Left lobe of liver (tissue), 2 donors: ENCODE results near the gene ZFPM1. TPM values are rescaled to one million over a fixed set of nuclear protein-coding genes. Genes with fewer than 3 reads are reported as not detected.

ENCODE experiments used
- ATAC-seq: fragments of 200-7000 bp; cut with Tn5 transposase; one replicate; pipeline ENCODE4 v1.9.1; 2020; ENCODE audit warnings: mild to moderate bottlenecking, moderate library complexity
- DNase-seq: peaks from one replicate; pipeline ENCODE4 v3.0.0-alpha.2; 2020; ENCODE audit warnings: low spot score
- total RNA-seq: library from RNA; stranded (reverse); gene quantifications from one replicate; pipeline ENCODE4 v1.2.1, GENCODE V29; 2021
- donor health status: DM: no; HTN: no; CAD: no; lungs with moderate emphysema.
- donor health status: DM: no; HTN: yes; CAD: no.

Gene ZFPM1
- total RNA-seq, 1 donor from 2014 or later = 14.6 TPM

DNA sequence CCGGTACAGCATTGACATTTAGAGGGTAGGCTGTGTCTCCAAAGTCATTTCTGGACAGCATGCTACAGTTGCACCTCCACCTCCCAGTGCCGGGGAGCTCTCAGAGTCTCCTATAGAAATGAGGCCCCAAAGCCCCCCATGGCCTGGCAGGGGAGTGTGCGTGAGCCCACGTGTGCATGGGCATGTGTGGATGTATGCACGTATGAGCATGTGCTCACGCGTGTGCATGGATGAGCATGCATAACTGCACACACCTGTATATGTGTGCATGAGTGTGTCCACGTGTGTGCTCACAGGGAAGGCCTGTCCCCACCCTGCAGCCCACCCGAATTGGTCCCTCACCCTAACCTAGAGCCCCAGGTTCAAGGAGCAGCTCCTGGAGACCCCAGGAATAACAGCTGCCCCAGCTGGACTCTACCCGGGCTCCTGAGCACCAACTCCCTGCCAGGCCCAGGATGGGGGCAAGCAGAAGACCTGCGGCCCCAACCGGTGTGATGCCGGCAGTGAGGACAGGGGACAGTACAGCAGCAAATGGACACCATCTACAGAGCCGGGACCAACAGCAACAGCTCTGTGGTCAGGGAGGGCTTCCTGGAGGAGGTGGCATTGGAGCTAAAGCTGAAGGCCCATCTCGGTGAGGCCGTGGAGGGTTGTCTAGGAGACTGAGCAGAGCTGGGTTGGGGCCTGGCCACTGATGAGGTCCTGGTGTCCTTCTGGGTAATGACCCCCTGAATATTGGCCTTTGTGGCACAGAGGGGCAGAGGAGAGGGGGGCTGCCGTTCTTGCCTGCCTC, 35.2 kb upstream of the ZFPM1 start:
- no peak for ATAC-seq
- DNase-seq = no peak

DNA sequence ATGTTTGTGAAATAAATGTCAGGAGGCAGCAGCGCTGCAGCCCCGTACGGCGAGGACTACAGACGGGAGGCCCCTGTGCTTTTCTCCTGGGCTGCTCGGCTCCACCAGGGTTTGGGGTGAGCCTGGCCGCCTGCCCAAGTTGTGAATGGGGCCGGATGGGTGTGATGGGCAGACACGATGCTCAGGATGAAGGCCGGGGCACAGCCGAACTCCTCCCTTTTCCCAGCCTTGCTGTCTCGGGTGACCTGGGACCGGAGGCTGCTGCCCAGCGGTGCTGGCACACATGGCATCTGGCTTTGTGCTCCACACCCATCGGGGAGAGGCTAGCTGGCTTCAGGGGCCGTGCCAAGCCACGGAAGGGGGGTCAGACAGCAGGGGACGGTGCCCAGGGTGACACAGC, 34.2 kb upstream of the ZFPM1 start:
- DNase-seq = no peak
- no peak for ATAC-seq

DNA sequence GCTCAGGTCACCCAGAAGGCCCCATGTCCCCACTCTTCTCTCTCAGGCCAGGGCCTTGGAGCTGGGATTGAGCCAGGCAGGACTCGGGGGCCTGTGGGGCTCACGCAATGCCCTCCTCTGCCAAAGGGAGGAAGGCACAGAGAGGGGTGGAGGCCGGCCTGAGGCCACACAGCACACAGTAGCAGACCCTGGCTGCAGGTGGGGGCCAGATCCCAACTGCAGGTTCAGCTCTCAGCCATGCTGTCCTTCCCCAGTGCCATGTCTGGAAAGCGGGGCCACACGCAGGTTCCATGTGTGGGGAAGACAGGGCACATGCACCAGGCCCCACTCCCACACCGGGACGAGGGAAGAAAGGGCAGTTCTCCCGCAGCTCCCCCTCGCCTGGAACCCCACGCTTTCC, 33.3 kb upstream of the ZFPM1 start:
- no peak for ATAC-seq
- no peak for DNase-seq

DNA sequence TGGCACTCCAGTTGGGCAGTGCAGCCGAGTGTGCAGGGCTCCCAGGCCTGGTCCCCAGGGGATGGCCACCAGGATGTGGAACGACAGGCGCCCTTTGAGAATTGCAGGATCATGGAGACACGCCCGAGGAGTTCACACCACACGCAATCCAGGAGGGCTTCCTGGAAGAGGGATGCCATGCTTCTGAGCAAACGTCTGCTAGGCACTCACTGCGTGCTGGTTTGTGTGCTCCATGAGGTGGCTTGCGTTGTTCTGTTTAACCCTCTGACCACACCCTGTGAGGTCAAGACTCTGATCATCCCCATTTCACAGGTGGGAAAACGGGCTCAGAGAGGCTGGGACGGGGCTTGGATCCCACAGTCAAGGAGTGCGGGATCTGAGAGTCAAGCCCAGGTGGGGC, 32.6 kb upstream of the ZFPM1 start:
- no peak for DNase-seq
- no peak for ATAC-seq

DNA sequence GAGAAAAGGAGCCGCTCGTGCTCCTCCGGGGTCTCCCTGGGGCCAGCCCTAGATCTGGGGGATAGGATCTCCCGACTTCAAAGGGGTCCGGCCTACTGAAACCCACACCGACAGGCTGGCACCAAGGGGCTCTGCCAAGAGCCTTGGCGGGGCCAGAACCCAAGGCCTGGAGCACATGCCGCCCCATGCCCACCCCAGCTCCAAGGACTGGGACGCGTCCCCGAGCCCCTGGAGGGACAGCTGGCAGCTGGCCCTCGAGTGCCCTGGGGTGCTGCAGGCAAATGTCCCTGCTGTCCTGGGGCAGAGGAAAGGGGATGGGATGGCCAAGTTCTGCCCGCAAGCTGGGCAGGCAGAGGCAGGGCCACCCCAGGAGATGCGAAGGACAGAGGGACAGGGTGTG, 31.8 kb upstream of the ZFPM1 start:
- ATAC-seq = no peak
- no peak for DNase-seq

DNA sequence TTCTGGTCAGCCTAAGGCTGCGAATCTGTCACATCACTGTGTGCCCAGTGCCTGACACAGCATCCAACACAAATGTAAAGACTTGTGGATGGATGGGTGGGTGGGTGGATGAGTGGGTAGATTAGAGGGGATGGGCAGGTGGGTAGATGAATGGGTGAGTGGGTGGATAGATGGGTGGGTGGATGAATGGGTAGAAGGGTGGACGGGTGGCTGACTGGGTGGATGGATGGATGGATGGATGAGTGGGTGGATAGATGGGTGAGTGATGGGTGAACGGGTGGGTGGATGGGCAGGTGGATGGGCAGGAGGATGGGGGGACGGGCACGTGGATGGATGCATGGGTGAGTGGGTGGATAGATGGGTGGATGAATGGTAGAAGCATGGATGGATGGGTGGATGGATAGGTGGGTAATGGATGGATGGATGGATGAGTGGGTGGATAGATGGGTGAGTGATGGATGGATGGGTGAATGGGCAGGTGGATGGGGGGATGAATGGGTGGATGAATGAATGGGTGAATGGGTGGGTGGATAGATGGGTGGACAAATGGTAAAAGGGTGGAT, 31.1 kb upstream of the ZFPM1 start:
- no peak for DNase-seq
- ATAC-seq = no peak

DNA sequence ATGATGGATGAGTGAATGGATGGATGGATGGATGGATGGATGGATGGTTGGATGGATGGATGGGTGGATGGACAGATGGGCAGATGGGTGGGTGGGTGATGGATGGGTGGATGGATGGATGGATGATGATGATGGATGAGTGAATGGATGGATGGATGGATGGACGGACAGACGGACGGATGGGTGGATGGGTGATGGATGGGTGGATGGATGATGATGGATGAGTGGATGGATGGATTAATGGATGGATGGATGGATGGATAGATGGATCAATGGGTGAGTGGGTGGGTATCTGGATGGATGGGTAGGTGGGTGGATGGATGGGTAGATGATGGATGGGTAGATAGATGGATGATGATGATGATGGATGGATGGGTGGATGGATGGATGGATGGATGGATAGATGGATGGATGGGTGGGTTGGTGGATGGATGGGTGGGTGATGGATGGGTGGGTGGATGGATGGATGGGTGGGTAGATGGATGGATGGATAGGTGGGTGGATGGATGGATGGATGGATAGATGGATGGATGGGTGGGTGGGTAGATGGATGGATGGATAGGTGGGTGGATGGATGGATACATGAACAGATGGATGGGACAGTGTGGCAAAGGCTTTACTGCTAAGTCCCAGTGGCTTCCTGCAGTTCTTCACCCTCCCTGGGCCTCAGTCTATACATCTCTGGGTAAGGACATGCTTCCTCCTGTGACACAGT, 30.2 kb upstream of the ZFPM1 start:
- DNase-seq (no peak), ATAC-seq (no peak)

DNA sequence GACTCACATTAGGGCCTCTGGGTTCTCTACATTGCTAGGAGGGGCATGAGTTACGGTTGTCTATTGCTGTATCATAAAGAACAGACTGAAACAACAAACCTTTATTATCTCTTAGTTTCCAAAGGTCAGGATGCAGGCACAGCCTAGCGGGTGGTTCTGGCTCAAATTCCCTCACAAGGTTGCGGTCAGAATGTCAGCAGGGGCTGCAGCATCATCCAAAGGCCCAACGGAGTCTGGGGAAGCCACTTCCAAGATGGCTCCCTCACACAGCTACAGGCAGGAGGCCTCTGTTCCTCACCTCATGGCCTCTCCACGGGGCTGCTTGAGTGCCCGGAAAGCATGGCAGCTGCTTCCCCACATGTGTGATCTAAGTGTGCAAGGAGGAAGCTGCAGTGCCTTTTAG, 29.6 kb upstream of the ZFPM1 start:
- no peak for DNase-seq
- ATAC-seq = no peak

DNA sequence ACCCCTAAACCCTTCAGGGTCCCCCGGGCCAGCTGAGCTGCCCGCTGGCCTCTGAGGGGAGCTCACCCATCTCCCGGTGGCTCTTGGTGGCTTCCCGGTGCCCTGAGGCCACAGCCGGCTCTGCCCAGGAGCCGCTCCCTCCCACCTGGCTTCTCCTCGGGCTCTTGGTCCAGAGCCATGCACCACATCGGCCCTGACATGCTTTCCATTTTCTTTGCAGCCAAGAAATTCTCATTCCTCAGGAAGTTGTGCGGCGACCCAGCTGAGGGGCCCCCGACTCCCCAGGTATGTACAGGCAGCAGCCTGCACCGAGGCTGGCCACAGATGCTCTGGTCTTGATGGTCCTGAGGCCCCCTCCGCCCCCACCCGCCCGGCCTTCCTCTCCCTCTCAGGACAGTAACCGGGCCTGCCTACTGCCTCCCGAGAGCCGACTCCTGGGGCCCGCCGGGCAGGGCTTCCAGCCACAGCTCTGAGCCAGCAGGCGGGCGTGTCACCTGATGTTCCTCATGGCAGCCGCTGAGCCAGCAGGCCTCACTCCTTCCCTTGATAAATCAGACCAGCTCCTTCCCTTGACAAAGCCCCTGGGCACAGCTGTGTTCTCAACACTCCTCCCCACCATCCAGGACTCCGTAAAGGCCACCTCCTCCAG, 28.4 kb upstream of the ZFPM1 start:
- ATAC-seq (no peak), DNase-seq (no peak)

DNA sequence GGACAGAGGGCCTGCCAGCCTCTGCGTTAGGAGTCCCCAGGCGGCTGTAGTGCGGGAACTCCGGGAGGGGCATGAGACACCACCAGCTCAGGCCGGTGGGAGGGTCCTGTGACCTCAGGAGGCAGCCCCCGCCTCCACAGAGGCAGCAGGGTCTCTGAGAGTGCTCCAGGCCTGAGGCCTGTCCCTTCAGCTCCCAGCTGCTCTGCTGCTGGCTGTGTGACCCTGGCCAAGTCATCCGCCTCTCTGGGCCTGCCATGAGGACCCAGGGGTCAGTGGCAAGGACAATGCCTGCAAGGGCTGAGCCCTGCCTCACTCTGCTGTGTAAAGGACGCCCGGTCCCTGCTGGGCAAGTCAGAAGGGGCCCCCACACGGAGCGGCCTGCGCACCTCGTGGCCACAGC, 27.1 kb upstream of the ZFPM1 start:
- ATAC-seq = no peak
- no peak for DNase-seq

DNA sequence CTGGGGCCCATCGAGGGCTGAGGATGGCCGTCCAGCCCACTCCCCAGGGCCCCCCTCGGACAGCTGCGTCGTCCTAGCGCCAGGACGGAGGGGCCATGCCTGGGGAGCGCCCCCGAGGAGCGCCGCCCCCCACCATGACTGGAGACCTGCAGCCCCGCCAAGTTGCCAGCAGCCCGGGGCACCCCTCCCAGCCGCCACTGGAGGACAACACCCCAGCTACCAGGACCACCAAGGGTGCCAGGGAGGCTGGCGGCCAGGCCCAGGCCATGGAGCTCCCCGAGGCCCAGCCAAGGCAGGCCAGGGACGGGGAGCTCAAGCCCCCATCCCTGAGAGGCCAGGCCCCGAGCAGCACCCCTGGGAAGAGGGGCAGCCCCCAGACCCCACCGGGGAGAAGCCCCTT, 25.7 kb upstream of the ZFPM1 start:
- DNase-seq (no peak), ATAC-seq (no peak)

DNA sequence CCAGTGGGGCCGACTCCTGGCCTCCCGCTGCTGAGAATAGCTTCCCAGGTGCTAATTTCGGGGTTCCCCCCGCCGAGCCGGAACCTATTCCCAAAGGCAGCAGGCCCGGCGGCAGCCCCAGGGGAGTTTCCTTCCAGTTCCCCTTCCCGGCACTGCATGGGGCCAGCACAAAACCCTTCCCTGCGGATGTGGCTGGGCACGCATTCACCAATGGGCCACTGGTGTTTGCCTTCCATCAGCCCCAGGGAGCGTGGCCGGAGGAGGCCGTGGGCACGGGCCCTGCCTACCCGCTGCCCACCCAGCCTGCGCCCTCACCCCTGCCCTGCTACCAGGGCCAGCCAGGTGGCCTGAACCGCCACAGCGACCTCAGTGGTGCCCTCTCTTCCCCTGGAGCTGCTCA, 24.9 kb upstream of the ZFPM1 start:
- no peak for ATAC-seq

DNA sequence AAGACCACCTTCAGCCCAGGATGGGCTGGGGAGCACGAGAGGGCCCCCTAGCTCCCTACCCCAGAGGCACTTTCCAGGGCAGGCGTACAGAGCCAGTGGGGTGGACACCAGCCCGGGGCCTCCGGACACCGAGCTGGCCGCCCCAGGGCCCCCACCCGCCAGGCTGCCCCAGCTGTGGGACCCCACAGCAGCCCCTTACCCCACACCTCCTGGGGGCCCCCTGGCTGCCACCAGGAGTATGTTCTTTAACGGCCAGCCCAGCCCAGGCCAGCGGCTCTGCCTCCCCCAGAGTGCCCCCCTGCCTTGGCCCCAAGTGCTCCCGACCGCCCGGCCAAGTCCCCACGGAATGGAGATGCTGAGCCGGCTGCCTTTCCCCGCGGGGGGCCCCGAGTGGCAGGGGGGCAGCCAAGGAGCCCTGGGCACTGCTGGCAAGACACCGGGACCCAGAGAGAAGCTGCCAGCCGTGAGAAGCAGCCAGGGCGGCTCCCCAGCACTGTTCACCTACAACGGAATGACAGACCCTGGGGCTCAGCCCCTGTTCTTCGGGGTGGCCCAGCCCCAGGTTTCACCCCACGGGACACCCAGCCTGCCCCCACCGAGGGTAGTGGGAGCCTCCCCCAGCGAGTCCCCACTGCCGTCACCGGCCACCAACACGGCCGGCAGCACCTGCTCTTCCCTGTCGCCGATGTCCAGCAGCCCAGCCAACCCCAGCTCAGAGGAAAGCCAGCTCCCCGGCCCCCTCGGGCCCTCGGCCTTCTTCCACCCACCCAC, 24.3 kb upstream of the ZFPM1 start:
- ATAC-seq (no peak), DNase-seq (no peak)

More for the DNA sequence above, 24.9 kb upstream of the ZFPM1 start:
- no peak for DNase-seq

DNA sequence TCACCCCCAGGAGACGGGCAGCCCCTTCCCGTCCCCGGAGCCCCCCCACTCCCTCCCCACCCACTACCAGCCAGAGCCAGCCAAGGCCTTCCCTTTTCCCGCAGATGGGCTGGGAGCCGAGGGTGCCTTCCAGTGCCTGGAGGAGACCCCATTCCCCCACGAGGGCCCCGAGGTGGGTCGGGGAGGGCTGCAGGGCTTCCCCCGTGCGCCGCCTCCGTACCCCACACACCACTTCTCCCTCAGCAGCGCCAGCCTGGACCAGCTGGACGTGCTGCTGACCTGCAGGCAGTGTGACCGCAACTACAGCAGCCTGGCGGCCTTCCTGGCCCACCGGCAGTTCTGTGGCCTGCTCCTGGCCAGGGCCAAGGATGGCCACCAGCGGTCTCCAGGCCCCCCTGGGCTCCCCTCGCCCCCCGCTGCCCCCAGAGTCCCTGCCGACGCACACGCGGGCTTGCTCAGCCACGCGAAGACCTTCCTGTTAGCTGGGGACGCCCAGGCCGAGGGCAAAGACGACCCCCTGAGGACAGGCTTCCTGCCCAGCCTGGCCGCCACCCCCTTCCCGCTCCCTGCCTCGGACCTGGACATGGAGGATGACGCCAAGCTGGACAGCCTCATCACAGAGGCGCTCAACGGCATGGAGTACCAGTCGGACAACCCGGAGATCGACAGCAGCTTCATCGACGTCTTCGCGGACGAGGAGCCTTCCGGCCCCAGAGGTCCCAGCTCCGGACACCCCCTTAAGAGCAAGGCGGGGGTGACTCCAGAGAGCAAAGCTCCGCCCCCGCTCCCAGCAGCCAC, 23.5 kb upstream of the ZFPM1 start:
- ATAC-seq = no peak
- no peak for DNase-seq

DNA sequence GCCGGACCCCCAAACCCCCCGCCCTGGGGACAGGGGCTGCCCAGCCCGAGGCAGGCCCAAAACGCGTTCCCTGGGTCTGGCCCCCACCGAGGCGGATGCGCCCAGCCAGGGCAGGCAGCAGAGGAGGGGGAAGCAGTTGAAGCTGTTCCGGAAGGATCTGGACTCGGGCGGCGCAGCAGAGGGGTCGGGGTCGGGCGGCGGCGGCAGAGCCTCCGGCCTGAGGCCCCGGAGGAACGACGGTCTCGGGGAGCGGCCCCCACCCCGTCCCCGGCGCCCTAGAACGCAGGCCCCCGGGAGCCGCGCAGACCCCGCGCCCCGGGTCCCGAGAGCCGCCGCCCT, 22.9 kb upstream of the ZFPM1 start:
- peak; percentile 29 for ATAC-seq
- DNase-seq = no peak

DNA sequence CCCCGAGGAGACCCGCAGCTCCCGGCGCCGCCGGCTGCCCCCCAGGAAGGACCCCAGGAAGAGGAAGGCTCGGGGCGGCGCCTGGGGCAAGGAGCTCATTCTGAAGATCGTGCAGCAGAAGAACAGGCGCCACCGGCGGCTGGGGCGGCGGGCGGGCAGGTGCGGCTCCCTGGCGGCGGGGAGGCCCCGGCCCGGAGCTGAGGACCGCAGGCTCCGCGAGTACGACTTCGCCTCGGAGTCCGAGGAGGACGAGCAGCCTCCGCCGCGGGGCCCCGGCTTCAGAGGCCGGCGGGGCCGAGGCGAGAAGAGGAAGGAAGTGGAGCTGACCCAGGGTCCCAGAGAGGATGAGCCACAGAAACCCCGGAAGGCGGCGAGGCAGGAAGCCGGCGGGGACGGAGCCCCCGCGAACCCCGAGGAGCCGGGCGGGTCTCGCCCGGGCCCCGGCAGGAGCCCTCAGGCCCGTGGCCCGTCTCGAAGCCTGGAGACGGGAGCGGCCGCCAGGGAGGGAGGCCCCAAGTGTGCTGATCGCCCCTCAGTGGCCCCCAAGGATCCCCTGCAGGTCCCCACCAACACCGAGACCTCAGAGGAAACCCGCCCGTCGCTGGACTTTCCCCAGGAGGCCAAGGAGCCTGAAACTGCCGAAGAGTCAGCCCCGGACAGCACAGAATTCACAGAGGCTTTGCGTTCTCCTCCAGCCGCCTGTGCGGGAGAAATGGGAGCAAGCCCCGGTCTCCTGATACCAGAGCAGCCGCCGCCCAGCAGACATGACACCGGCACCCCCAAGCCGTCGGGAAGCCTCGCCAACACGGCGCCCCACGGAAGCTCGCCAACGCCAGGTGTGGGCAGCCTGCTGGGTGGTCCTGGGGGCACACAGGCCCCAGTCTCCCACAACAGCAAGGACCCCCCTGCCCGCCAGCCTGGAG, 22.3 kb upstream of the ZFPM1 start:
- ATAC-seq = peak; percentile 53
- DNase-seq = no peak

DNA sequence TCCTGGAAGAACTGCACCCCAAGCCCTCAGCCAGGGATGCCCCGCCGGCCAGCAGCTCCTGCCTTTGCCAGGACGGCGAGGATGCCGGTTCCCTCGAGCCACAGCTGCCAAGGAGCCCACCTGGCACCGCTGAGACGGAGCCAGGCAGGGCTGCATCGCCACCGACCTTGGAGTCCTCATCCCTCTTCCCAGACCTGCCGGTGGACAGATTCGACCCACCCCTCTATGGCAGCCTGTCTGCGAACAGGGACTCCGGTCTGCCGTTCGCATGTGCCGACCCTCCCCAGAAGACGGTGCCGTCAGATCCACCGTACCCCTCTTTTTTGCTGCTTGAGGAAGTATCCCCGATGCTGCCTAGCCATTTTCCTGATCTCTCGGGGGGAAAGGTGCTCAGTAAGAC, 21.4 kb upstream of the ZFPM1 start:
- ATAC-seq (no peak), DNase-seq (no peak)

DNA sequence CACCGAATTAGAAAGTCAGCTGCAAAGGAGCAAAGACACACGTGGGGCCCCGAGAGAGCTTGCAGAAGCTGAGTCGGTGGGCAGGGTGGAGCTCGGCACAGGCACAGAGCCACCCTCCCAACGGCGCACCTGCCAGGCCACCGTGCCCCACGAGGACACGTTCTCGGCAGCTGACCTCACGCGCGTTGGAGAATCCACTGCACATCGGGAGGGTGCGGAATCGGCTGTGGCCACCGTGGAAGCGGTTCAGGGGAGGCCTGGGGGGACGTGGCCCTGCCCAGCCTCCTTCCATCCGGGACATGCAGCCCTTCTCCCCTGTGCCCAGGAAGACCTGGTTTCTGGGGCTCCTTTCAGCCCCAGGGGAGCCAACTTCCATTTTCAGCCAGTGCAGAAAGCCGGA, 20.9 kb upstream of the ZFPM1 start:
- no peak for DNase-seq
- ATAC-seq = no peak

DNA sequence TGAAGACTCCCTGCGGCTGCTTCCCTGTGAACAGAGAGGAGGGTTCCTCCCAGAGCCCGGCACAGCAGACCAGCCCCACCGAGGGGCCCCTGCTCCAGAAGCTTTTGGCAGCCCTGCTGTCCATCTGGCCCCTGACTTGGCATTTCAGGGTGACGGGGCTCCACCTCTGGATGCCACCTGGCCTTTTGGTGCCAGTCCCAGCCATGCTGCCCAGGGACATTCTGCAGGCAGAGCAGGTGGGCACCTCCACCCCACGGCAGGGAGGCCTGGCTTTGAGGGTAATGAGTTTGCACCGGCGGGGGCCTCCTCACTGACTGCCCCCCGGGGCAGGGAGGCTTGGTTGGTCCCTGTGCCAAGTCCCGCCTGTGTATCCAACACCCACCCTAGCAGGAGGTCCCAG, 20.3 kb upstream of the ZFPM1 start:
- no peak for ATAC-seq
- DNase-seq = no peak
